Inflammatory macrophage (primary cell): ENCODE measurements around the gene ARHGEF7.

Experiments
- DNase-seq, 2 donors: peaks; one replicate each; pipeline ENCODE4 v3.0.0-alpha.2; 2020 to 2022

The ARHGEF7 gene

DNA sequence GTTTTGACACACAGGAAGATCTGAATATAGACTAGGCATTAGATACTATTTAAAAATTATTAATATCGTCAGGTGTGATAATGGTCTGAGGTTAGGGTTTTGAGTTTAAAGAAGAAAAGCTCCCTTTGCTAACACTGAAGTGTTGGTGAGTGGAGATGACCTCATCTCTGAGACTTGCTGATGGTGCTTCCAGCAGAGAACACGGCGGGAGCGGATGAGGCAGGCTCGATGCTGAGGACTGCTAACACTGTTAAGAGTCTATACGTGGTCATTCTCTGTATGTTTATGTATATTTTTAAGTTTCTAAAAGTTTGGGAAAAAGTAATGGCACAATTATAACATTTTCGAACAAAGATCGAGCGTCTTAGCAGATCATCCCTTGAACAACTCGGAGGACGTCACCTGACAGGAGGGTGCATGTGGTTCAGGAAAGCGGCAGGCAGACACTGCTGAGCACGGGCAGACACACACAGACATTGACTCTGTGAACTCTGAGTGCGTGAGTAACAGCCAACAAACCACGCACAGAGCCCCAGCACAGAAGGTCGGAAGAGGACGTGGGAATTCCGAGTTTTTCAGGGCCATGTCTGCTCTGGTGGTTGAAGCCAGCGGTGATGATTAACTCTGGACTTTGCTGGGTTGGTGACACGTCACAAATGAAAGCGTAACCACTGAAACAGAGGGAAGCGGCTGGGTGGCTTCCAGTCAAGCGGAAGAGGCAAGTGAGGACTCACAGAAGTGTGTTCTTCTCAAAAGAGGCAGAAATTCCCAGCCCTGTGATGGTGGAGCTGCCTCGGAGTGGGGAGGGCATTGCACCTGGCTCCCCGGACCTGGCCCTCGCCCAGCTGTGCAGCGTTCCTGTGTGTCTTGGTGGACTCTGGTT, 113.4 kb downstream of the ARHGEF7 start:
- no peak for DNase-seq

DNA sequence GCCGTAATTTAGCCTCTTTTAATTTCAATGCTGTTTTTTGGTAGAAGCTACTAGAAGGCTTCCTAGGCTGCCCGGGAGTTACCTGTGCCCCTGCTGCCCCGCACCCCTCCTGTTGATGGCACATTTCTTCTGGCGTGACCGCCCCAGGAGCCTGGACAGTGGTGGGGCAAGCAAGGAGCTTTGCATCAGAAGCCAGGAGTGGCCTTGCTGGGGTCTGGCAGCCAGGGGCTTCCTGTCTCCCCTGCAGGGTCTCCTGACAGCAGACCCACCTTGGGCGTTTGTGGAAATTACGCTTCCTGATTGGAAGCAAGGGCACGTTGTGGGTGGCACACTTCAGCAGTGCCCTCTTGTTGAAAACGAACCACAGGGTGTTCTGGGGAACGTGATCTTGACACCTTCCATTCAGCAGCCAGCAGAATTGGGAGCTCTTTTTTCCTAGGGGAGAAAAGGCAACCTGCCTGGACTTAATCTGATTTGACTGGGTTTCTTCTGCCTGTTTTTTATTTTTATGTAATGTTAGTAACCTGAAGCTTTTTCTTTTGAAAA, 115.3 kb downstream of the ARHGEF7 start:
- no peak for DNase-seq

DNA sequence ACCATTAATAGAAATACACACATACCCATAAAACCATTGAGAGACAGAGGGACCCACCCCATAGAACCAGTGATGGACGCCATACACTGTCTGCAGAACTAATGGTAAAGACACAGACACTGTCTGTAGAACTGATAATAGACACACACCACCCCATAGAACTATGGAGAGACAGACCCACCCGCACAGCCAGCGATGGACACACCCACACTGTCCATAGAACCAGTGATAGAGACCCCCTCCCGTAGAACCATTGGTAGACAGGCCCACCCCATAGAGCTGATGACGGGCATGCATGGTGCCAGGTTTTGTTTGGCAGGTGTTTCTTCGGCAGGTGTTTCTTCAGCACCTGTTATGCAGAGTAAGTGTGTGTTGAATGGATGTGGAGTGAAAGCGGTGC, 117.1 kb downstream of the ARHGEF7 start:
- no peak for DNase-seq

DNA sequence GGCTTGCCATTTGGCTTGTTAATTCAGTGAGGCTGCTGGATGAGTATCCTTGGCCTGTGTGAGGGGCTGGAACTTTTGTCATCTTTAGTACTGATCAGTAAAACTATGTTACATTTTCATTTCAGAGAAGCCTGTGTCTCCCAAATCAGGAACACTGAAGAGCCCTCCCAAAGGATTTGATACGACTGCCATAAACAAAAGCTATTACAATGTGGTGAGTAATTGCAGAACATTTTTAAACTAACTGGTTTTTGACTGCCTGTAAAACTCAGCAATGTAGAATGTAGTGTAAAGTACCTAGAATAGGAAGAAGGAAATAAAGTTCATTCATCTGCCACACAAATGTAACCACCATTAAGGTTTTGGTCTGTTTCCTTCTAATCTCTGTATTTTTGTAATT, 118.0 kb downstream of the ARHGEF7 start:
- no peak for DNase-seq

GRCh38 chr13:111239764-111240670, 124.9 kb downstream of the ARHGEF7 start:
- peak in 1 of 2 donors; percentile 7 for DNase-seq

- no peak for DNase-seq
Observed at GRCh38 chr13:111241006-111241755, 126.1 kb downstream of the ARHGEF7 start.

GRCh38 chr13:111241862-111242261, 126.8 kb downstream of the ARHGEF7 start:
- DNase-seq = no peak

- DNase-seq = no peak
Observed at GRCh38 chr13:111242585-111242984, 127.5 kb downstream of the ARHGEF7 start.

GRCh38 chr13:111243981-111244380, 128.9 kb downstream of the ARHGEF7 start:
- no peak for DNase-seq

DNA sequence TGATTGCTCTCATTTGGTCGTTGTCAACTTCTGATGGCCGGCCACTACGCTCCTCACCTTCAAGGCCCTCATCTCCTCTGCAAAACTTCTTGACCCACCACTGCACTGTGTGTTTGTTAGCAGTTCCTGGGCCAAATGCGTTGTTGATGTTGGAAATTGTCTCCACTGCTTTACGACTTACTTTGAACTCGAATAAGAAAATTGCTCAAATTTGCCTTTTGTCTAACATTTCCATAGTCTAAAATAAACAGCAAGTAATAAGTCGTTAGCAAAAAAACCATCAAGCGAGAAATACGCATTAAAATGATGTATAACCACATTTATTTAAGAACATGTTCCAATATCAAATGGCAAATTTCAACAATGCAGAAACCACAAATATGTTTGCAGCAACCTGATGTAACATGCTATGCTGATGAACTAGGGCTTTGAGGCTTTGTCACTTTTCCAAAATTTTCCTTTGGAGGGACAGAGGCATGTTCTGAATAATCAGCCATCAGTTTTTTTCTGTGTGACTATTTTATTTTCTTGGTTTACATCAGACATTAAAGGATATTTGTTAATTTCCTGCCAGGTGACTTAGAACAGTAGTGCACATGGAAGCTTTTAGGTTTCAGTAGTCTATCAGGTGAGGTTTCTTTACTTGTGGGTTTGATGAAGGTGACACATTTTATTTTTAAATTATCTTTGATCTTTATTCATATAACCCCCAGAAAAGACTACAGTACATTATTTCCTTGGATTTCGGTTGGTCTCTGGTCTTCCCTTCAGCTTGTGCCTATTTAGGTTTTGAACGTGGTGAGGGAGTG, 130.7 kb downstream of the ARHGEF7 start:
- DNase-seq = no peak

- DNase-seq = no peak
Observed at GRCh38 chr13:111247552-111247951, 132.4 kb downstream of the ARHGEF7 start.

DNA sequence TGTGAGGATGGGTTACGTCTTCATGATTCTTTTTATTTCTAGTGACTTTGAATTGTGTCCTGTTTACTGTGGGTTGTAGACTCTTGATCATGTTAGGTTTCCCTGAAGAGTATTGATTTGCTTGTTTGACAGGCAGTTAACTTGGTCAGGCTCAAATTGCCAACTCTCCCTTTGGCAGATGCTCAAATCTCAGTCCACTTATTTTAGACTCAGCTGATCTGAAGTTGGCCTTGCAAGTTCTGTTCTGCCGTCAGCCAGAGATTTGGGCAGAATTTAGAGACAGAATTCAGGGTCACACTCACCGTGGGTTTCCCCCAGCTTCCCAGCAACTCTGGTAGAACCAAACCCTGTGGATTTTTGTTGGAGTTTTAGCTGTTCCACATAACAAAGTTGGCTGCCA, 133.7 kb downstream of the ARHGEF7 start:
- DNase-seq = no peak

DNA sequence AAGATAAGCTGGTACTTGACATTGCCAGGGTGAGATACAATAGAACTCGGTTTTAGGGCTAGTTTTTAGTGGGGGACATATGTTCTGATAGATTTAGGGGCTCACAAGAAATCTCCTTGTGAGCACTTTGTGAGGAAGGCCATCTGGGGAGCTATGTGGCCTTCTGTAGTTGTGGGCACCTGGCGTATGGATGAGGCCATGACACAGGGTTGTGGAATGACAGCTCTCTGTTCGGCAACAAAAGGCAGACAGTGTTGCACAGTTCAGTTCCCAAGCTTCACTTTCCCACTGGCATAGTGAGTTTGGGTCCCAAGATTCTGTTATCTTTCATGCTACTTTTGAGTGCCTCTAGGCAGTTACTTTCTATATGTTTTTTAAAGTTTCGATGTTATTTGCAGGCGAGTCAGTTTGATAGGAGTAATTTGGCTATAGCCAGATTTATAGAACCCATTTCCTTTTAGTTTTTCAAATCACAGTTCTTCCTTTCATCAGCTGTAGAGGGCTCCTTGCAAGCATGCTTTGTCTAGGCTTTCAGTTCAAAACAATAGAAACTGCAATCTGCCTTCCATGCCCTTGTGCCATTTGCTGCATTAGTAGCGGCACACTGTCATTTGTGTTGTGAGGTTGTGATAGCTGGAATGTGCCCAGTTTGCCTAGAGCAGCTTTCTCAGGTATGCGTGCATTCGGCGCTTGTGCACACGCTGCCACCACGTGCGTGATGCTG, 134.7 kb downstream of the ARHGEF7 start:
- no peak for DNase-seq

DNA sequence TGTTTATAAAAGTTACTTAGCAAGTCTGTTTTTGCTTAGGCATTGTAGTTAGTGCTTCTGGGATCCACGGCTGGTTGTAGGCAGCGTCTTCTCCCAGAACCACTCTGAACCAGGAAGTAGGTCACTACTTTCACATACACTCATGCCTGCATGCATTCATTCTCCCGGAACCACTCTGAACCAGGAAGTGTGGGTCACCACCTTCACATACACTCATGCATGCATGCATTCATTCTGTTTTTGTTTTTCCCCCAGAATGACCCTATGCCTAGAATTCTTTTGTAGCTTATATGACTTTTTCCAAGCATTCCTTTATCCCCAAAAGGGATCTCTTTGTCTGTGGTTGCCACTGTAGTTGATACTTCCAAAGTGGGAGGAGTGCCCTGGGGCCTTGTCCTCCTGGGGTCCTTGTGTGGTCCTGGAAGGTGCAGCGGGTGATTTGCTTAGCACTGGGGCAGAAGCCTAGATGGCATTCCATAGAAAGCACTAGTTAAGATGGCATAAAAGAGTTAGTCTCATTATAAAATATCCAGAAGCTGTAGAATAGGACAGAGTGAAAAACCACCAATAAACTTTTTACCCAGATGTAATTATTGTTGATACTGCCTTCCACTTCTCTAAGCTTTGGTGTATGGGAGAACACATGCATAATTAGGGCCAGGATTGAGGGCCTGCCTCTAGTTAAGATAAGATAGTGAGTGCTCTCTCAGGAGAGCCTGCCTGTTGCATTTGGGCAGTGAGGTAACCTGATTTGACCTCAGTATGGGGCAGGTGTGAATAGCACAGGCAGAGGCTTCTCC, 136.7 kb downstream of the ARHGEF7 start:
- no peak for DNase-seq

DNA sequence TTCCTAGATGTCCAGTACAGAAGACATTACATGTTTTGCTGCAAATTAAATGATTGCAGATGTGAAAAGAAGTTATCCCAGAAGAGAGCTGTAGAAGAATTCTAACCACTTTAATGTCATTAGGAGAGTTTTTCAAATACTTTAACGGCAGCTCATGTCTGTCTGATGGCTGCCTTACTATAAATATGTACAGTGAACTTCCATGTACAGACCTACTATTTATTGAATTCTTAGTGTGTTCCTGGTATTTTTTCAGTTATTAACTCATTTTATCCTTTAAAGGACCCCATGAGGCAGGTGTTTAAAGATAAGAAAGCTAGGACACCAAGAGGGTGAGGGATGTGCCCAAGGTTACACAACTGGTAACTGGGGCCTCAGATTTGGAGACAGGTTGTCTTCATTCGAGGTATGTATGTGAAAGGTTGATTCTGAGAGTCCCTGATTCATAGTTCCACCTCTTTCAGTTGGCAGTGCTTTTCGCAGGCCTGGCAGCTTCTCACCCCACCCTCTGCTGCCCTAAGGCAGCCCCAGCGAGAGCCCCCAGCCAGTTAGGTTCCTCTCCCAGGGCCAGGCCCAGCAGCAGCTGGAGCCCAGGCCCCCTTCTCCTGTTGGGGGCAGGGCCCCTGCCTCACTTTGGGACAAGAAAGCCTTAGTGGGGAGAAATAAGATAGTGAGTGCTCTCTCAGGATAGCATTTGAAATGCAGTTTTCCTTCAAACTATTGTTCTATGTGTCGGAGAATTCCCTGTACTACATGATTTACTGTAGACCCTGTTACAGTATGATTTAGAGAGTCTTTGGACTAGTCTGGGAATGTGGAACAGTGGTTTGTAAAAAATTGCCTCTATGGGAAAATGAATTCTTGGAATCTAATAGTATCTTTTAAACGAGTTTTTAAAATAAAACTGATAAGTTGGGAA, 137.6 kb downstream of the ARHGEF7 start:
- DNase-seq = no peak

- DNase-seq = no peak
Observed at GRCh38 chr13:111253365-111253872, 138.3 kb downstream of the ARHGEF7 start.

GRCh38 chr13:111255228-111255790, 140.2 kb downstream of the ARHGEF7 start:
- DNase-seq = no peak

DNA sequence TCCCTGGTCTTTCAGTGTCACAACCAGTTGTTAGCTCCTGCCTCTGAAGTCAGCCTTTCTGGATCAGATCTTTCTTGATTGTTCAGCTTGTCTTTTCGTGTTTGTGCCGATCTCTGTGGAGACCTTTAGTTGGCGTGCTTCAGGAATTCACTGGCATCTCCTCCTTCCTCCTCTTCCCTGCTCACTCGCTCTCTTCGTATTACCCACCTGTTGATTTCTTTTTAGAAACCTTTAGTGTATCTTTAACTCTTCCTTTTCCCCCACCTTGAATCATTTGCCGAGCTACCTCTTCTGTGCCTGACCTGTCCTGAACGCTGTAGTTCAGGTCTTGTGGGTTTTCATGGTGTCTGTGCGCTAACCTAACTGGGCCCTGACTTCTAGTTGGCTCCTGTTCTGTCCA, 141.3 kb downstream of the ARHGEF7 start:
- DNase-seq = no peak
